ENCODE results near the gene HHIPL2.

Gene HHIPL2

DNA sequence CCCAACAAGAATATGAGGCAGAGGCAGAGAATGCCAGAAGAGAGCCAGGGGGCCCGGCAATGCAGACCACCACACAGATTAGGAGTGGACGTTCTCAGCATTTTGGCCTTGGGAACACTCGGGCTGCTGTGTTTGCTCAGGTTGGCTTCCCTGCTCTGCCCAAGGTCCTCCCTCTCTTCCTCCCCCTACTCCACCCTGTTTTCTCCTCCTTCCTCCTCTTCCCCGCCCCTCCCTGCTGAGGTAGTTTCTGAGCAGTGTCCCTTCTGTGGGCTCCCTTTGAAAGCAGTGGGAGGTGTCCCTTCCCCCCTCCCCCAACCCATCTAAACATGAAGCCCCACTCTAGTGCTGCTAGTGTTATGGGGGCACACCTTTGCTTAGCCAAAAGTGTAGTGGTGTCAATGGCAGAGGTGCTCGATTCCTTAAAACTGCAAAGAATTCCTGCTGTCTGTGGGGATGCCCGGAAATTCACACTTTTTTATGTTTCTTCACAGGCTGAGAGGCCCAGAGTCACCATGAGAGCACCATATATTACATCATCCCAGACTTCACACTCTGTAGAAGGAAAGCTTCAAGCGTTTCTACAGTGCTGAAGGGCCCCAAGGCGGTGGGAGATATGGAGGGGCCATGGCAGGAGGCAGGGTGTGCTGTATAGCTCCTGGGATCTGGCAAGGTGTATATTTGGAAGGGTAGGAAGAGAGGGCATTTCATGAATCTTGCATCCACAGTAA lies at the start of gene HHIPL2:
Gene HHIPL2, minus strand, starts transcription at position 161 of the 728 bp plus-strand sequence. Its CDS starts 60 bp downstream, at position 101.
- no peak for DNase-seq

DNA sequence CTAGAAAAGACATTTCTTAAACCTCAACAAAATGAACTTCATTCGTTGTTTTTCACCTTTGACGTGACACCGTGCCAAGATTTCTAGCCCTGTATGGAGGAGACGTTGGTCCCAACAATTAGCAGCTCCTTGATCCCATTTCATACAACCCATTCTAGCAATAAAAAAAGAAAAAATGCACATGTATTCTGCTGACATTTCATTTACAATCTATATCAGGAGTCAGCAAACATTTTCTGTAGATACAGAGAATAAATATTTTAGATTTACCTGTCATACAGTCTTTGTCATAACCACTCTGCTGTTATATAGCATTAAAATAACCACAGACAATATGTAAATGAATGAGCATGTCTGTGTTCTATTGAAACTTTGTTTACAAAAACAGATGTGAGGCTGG lies 48.8 kb upstream of the HHIPL2 start:
- no peak for DNase-seq

DNA sequence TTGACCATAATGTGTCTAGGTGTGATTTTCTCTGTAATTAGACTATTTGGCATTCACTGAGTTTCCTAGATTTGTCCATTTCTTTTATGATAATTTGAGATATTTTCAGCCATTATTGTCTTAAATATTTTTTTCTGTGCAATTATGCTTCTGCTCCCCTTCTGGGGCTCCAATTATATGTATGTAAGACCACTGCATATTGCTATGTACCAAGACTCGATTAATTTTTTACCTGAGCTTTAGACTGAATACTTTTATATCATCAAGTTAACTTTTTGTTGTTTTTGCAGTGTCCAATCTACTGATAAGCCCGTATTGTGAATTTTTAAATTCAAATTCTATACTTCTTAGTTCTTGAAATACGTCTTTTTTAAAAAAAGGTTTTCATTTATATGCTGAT lies 46.9 kb upstream of the HHIPL2 start:
- no peak for DNase-seq

DNA sequence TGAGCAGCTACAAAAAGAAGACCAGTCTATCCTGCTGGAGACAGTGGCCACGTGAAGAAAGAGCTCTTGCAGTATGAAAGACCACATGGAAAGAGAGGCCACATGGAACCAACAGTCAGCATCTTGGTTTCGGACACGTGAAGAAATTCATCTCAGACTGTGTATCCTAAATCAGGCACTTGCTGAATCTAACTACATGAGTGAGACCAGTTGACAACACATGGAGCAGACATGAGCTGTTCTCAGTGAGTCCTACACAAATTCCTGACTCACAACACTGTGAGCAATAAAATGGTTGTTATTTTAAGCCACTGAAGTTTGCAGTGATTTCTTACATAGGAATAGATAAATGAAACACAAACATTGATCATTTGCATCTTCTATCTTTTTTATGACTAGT lies 44.3 kb upstream of the HHIPL2 start:
- DNase-seq, result no peak

- DNase-seq, result peak; percentile 69
Measured at GRCh38 chr1:222589462-222590302, 41.8 kb upstream of the HHIPL2 start, which contains the start of gene TAF1A. TAF1A (minus strand) TSS chr1:222589933.

GRCh38 chr1:222588135-222588534 lies 40.2 kb upstream of the HHIPL2 start:
- no peak for DNase-seq

DNA sequence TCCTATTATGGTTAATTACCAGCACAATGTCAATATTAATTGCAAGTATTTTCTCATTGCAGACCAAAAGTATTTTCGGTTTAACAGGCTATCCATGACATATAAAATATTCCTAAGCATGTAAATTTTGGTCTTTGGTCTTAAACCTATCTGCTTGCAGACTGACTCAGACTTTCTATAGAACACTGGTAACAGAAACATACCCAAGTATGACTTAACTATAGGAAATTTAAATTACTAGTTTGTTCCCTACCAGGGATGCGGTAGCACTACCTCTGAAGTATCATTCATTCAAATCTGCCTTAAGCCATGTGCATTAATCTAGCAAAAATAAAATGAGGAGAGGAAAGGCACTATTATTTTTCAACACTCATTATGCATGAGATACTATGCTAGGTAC lies 38.9 kb upstream of the HHIPL2 start:
- no peak for DNase-seq

DNA sequence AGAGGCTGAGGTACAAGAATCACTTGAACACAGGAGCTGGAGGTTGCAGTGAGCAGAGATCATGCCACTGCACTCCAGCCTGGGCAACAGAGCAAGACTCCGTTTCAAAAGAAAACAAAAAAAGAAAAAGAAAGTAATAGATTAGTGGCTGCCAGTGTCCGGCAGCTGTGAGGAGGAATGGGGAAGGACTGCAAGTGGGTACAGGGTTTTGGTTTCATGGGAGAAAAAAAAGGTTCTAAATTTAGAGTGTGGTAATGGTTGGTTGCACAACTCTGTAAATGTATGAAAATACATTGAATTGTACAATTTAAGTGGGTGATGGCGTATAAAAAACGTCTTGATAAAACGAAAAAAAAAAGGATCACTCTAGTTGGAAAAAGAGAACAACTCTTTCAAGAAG lies 35.2 kb upstream of the HHIPL2 start:
- no peak for DNase-seq

GRCh38 chr1:222582099-222582774 lies 34.3 kb upstream of the HHIPL2 start:
- DNase-seq, result no peak

DNA sequence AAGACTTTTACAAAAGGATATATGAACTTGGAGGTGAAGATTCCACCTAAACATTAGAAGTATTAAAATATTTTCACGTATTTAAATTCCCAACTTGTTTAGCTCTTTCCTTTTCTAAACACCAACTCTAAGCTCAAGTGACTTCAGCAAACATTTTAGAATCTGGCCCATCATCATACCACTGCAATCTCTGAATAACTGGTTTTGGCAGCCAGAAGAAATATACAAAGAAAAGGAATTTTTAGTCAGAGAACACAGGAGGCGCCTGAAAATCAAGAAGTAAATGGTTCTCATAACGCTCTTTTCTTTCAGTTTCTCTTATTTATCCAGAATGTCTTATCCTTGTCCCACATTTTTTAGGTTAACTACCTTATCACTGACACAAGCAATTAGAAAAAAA lies 31.4 kb upstream of the HHIPL2 start:
- no peak for DNase-seq

DNA sequence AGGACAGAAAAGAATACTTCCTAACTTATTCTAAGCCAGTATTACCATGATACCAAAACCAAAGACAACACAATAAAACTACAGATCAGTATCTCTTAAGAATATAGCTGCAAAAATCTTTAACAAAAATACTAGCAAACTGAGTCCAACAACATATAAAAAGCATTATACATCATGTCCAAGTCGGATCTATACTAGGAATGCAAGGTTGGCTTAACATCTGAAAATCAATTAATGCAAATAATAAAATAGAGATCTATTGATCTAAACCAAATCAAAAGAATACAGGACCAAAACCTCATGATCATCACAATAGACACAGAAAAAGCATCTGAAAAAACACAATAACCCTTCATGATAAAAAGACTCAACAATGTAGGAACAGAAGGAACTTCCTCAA lies 22.9 kb upstream of the HHIPL2 start:
- no peak for DNase-seq

DNA sequence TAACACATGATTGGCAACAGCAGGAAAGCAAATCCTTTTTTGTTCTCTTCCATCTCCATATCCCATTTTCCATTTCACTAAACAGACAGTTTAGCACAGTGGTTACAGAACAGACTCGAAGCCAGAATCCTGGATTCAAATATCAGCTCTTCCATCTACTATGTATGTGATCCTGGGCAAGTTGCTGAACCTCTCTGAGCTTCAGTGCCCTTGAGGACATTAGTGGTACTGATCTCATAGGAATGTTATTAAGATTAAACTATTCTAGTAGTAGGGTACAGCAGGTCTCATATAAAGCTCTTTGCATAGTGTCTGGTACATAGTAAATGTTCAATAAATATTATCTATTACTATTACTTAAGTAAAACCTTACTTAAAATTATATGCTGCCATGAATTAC lies 13.8 kb upstream of the HHIPL2 start:
- DNase-seq, result no peak

DNA sequence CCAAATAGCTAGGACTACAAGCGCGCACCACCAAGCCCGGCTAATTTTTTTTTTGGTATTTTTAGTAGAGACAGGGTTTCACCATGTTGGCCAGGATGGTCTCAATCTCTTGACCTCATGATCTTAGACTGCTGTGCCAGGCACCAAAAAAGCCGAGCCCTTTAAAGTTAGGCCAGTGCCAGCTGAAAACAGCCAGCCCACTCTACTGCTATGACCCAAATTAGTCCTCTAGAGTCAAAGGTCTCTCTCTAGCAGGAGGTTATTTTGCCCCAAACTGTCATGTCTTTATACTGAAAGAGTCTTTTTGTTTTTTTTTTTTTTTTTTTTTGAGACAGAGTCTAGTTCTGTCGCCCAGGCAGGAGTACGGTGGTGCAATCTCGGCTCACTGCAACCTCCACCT lies 9.7 kb upstream of the HHIPL2 start:
- DNase-seq, result no peak

- no peak for DNase-seq
Measured at GRCh38 chr1:222557148-222557547, 9.2 kb upstream of the HHIPL2 start.

DNA sequence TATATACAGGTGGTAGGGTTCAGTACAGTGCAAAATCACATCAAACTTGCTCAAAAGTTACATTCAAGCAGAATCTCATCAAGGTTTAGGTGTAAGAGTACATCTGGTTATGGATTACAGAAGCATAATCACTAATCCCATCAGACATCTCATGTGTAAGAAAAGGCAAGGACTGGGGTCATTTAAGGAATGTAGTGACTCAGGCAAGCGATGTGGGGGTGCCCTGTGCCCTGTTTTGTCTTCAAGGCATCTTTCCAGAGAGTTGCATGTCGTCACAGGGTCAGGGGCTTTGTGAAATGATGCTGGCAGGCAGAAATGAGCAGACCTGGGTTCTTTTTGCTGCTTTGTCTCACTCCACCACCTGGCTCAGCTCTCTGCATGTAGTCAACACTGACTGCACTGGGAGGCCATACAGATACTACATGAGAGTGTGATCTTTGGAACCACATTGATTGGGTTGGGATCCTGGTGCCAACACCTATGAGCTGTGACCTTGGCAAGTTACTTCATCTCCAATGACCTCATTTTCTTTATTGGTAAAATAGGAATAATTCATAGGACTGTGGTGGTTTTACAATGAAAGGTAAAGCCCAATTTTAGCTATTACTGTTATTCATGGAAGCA lies 8.2 kb upstream of the HHIPL2 start:
- DNase-seq, result no peak

DNA sequence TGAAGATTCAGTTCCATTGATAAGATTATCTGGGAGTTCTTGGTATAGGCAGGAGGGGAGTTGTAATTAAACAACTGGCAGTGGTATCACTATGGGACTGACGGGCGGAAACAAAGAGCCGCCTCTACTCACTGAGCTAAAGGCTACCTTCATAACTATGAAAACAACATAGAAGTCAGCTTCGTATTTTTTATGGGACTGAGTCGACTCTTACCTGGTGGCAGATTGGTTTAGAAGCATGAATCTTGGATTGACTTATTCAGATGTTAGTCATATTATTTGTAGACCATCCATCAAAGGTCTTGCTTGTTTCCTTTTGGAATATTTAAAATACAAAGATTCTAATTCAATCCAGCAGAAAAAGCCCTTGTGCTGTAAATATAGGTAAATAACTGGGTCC lies 6.3 kb upstream of the HHIPL2 start:
- DNase-seq, result no peak

GRCh38 chr1:222552882-222553281 lies 5.0 kb upstream of the HHIPL2 start:
- DNase-seq, result no peak

- DNase-seq, result no peak
Measured at GRCh38 chr1:222547260-222547614, 667 bp downstream of the HHIPL2 start.

DNA sequence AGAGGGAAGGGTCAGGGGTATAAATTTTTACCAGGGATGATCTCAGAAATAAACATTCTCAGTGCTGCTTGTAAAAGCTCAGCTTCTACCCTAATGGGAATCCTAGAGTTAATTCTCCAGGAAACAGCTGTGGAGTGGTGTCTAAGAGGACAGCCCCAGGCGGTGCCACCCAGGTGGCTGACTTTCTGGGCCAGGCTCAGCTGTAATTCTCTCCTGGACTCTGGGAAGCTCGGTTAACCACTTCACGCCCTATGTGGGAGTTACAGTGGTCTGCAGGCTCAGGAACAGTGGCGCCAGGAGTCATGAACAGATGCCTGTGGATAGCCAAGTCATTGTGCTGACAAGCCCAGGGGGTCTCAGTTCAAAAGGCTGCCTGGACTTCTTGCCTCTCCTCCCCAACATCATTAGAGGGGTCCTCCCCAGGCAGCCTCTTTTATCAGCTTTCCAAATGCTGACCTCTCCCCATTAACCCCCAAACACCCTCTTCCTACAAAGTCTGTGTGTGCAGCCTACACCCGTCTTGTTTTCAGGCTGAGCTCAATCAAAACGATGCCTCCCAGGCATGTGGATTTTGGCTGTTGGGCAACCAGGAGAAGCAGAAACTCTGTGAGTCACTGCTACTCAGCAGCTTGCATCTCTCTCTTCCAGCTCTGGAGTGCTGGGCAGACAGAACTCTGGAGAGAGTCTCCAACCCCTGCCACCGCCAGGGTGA lies 1.2 kb downstream of the HHIPL2 start:
- DNase-seq, result no peak

GRCh38 chr1:222546091-222546490 lies 1.8 kb downstream of the HHIPL2 start:
- no peak for DNase-seq

GRCh38 chr1:222543817-222544216 lies 4.1 kb downstream of the HHIPL2 start:
- no peak for DNase-seq

GRCh38 chr1:222540598-222540995 lies 7.3 kb downstream of the HHIPL2 start:
- no peak for DNase-seq

Measured in NCI-H2081 treated with DMSO at 0.1 percent for 48 hours (cell line).